GM12878 (cell line): ENCODE results near the gene MIGA2. TPM values are rescaled to one million over a fixed set of nuclear protein-coding genes. Genes with fewer than 3 reads are reported as not detected.

ENCODE experiments used
- ATAC-seq: fragments of 200-7000 bp; cut with Tn5 transposase; 3 replicates; pipeline ENCODE4 v1.9.1; 2020; ENCODE audit warnings: mild to moderate bottlenecking, moderate library complexity
- BruUV-seq: library from RNA; stranded (reverse); fragments of 400-500 nt; replicated peaks from 2 replicates; lab custom pipeline; 2021; lab: Mats Ljungman, UMichigan
- CTCF ChIA-PET: fragments of 300-600 bp; sonication (Branson Sonifier 250); formaldehyde crosslinking; extraction: SDS; loops from one replicate; lab custom pipeline; 2021; ENCODE audit warnings: inconsistent platforms; lab: Yijun Ruan, JAX
- POLR2A ChIA-PET: fragments of 350-600 bp; formaldehyde crosslinking; extraction: SDS; loops from one replicate; lab custom pipeline; 2021; ENCODE audit warnings: inconsistent platforms; lab: Charles Lee
- RAD21 ChIA-PET: fragments of 300-600 bp; sonication (Branson Sonifier 250); formaldehyde crosslinking; loops from one replicate; lab custom pipeline; 2023; ENCODE audit warnings: antibody characterized with exemption; ENCODE audit not compliant: unreplicated experiment; lab: Charles Lee
- SMC1A ChIA-PET: fragments of 300-600 bp; sonication (Branson Sonifier 250); formaldehyde crosslinking; loops from one replicate; lab custom pipeline; 2023; ENCODE audit not compliant: unreplicated experiment, uncharacterized antibody; lab: Charles Lee
- DNase-seq: peaks from one replicate; pipeline ENCODE4 v3.0.0-alpha.2; 2011; ENCODE audit warnings: low read depth, low spot score
- FAIRE-seq: peaks from 3 replicates; lab custom pipeline; 2011; peaks lifted over from hg19 to GRCh38; lab: Jason Lieb, UNC
- H2AFZ ChIP-seq: 2 replicates; pipeline ENCODE4 v1.6.0; 2011; ENCODE audit warnings: low read depth, low read length, control low read depth; ENCODE audit not compliant: control insufficient read depth
- H3K27ac ChIP-seq: 2 replicates; pipeline ENCODE4 v1.5.1; 2011; ENCODE audit warnings: control low read depth; ENCODE audit not compliant: control insufficient read depth, insufficient read depth
- H3K27me3 ChIP-seq, 2 experiments: replicated peaks in 1 of 2; 2 replicates each; pipeline versions ENCODE4 v1.6.0 to v1.6.1; 2011; ENCODE audit warnings: low read length in 1 of 2; ENCODE audit not compliant: control insufficient read depth in 2 of 2, insufficient read depth in 2 of 2
- H3K36me3 ChIP-seq, 2 experiments: 2 replicates each; pipeline ENCODE4 v1.5.1; 2011; ENCODE audit warnings: low read length in 1 of 2; ENCODE audit not compliant: control insufficient read depth in 2 of 2, insufficient read depth in 2 of 2
- H3K4me1 ChIP-seq: 2 replicates; pipeline ENCODE4 v1.6.1; 2011; ENCODE audit warnings: mild to moderate bottlenecking, low read length, moderate library complexity, mixed read lengths; ENCODE audit not compliant: control insufficient read depth, insufficient read depth
- H3K4me2 ChIP-seq: 2 replicates; pipeline ENCODE4 v1.6.0; 2011; ENCODE audit warnings: control low read depth; ENCODE audit not compliant: control insufficient read depth, insufficient read depth
- H3K4me3 ChIP-seq: fragments of 200-600 bp; sonication (generic); 2 replicates; pipeline ENCODE4 v1.5.1; 2016
- H3K79me2 ChIP-seq: 2 replicates; pipeline ENCODE4 v1.6.0; 2011; ENCODE audit warnings: low read length; ENCODE audit not compliant: control insufficient read depth, insufficient read depth
- H3K9ac ChIP-seq: 2 replicates; pipeline ENCODE4 v1.8.0; 2011; ENCODE audit warnings: low read length, control low read depth, mixed read lengths; ENCODE audit not compliant: control insufficient read depth, insufficient read depth
- H3K9me3 ChIP-seq: replicated peaks from 3 replicates; pipeline ENCODE4 v1.5.1; 2011; ENCODE audit warnings: mild to moderate bottlenecking, low read length; ENCODE audit not compliant: control insufficient read depth, insufficient read depth
- H4K20me1 ChIP-seq: 2 replicates; pipeline ENCODE4 v1.6.0; 2011; ENCODE audit not compliant: control insufficient read depth, insufficient read depth
- NBN ChIP-seq: fragments of 450-650 bp; IDR thresholded peaks from 2 replicates; pipeline ENCODE4 v1.6.1; 2016
- NKRF ChIP-seq: fragments of 450-650 bp; conservative IDR thresholded peaks from 2 replicates; pipeline ENCODE4 v1.6.1; 2017; ENCODE audit warnings: mild to moderate bottlenecking, moderate library complexity
- STAT1 ChIP-seq: fragments of 450-650 bp; conservative IDR thresholded peaks from 2 replicates; pipeline ENCODE4 v1.6.1; 2014; ENCODE audit warnings: antibody characterized with exemption, mild to moderate bottlenecking
- WGBS: methylation state at CpG from one replicate; pipeline ENCODE4 v1.1.6; 2016; ENCODE audit warnings: low lambda C conversion rate; ENCODE audit not compliant: insufficient replicate concordance, insufficient coverage; ENCODE audit errors: missing lambda C conversion rate; 5-methylcytosine and 5-hydroxymethylcytosine counted together
- in situ Hi-C: fragments of 300-500 bp; cut with MboI; formaldehyde crosslinking; loops from 9 replicates; pipeline ENCODE4 v1.14.3; 2018; ENCODE audit warnings: mixed read lengths
- intact Hi-C: fragments of 100-400 bp; cut with micrococcal nuclease; formaldehyde crosslinking; loops from one replicate; pipeline ENCODE4 v1.14.2; 2022; ENCODE audit not compliant: unreplicated experiment
- polyA plus RNA-seq, 11 experiments: library from polyadenylated mRNA; depleted of rRNA in 4 of 11; unstranded in 6 of 11; stranded (reverse) in 5 of 11; fragments of >200 nt; fragmentation: Nextera tagmentation in 4 of 11; fragmentation: Illumina TruSeq in 1 of 11; extraction: Ambion mirVana in 4 of 11; extraction: Trizol in 1 of 11; gene quantifications; 1 replicate in 1 of 11; 2 replicates in 10 of 11; pipeline versions ENCODE4 v1.2.1 to v1.2.3, GENCODE V29; 2011 to 2016; ENCODE audit warnings: inconsistent platforms in 2 of 11, missing spikeins in 2 of 11, low read depth in 1 of 11
- total RNA-seq, 4 experiments: library from RNA; depleted of rRNA in 3 of 4; stranded (reverse); fragments of >200 nt in 3 of 4; fragmentation: Illumina TruSeq in 1 of 4; extraction: Trizol in 1 of 4; gene quantifications; 2 replicates each; pipeline versions ENCODE4 v1.2.1 to v1.2.3, GENCODE V29; 2013 to 2021

MIGA2 gene
- total and polyA plus RNA-seq, 10 of the 15 experiments (the other 5 are each of a cell fraction or from before 2014, with no cell fraction given) = 0.14 to 31.0 (median 12.7) TPM

GRCh38 chr9:129036923-129037766 lies 719 bp downstream of the MIGA2 start:
- Histone ChIP-seq H3K4me3 (peak overlapping the region; percentile 83), H3K36me3 (peaks cover 0 to 4% of the 10 kb centered on the region in 2 experiments; a peak in 3 of 4 replicates), H3K79me2 (peaks cover 19% of the 10 kb centered on the region), H3K9me3 (no peaks in the 10 kb centered on the region), H4K20me1 (no peaks in the 10 kb centered on the region), H2AFZ (peak overlapping the region; percentile 85), H3K4me1 (peaks cover 17% of the 10 kb centered on the region), H3K27ac (peak overlapping the region; percentile 62; the same call in 1 of the 2 replicates), H3K4me2 (peak overlapping the region; percentile 93), H3K27me3 (no peaks in the 10 kb centered on the region), H3K9ac (peak overlapping the region; percentile 69)
- CTCF ChIA-PET = interaction anchor here (0.8 to 1.7 kb wide), 3 partner anchors 29 to 109 kb away, joined by 3 to 5 read pairs (median 3); no protein-coding TSS in a partner anchor
- peak; percentile 5 for ATAC-seq
- RAD21 ChIA-PET = interaction anchor here (1.0 to 1.5 kb wide), 3 partner anchors 16 to 217 kb away, joined by 3 to 5 read pairs (median 3); partner anchors contain the start of gene DOLPP1
- in situ Hi-C loops = no loop called here
- FAIRE-seq = no peak
- DNase-seq = no peak
- TSS peak; percentile 79 for BruUV-seq
- SMC1A ChIA-PET = interaction anchor here (0.6 to 1.3 kb wide), 2 partner anchors 9 to 32 kb away, joined by 3 read pairs; no protein-coding TSS in a partner anchor
- intact Hi-C loops = no loop called here
- POLR2A ChIA-PET = interaction anchor here (0.9 to 1.0 kb wide), 4 partner anchors 9 to 44 kb away, joined by 3 to 8 read pairs (median 6); partner anchors contain the start of genes DOLPP1 and SH3GLB2
- WGBS = 12% methylated on average over 30 of the region's 32 CpGs
- peak; percentile 44; the same call in 1 of the 2 replicates for TF ChIP-seq NKRF
- peak; percentile 25; the same call in 1 of the 2 replicates for TF ChIP-seq NBN
- no peak for TF ChIP-seq STAT1
